Stimulated activated CD4-positive, alpha-beta T cell treated with anti-CD3 and anti-CD28 coated beads, Interleukin-4, amount 100 ng/mL, for 4 hours (primary cell): ENCODE data around the gene ITGA1.
"Not testable (repeated sequence)": the region's sequence is repeated elsewhere in the genome, so short reads cannot be mapped to it uniquely, and the experiment has no call there.

Experiments
- DNase-seq, 2 experiments: peaks; one replicate each; pipeline ENCODE4 v3.0.0-alpha.2; 2020

Gene ITGA1

GRCh38 chr5:52834320-52834719 lies 46.6 kb downstream of the ITGA1 start:
- no peak for DNase-seq

- DNase-seq, result no peak
These were observed 49.4 kb downstream of the ITGA1 start for GRCh38 chr5:52837068-52837467.

- no peak for DNase-seq
These were observed 49.9 kb downstream of the ITGA1 start for GRCh38 chr5:52837591-52838001.

- DNase-seq, result no peak
These were observed 50.8 kb downstream of the ITGA1 start for GRCh38 chr5:52838326-52839015.

GRCh38 chr5:52839285-52839684 lies 51.6 kb downstream of the ITGA1 start:
- no peak for DNase-seq

GRCh38 chr5:52840277-52841050 lies 52.7 kb downstream of the ITGA1 start:
- DNase-seq, result no peak

- DNase-seq, result no peak
These were observed 53.4 kb downstream of the ITGA1 start for GRCh38 chr5:52841114-52841513.

GRCh38 chr5:52842111-52842510 lies 54.4 kb downstream of the ITGA1 start:
- no peak for DNase-seq

GRCh38 chr5:52844885-52845284 lies 57.2 kb downstream of the ITGA1 start:
- DNase-seq, result no peak

GRCh38 chr5:52846182-52846842 lies 58.6 kb downstream of the ITGA1 start:
- no peak for DNase-seq

- DNase-seq, result not testable (repeated sequence)
These were observed 61.0 kb downstream of the ITGA1 start for GRCh38 chr5:52848688-52849087.

GRCh38 chr5:52849544-52849943 lies 61.8 kb downstream of the ITGA1 start:
- no peak for DNase-seq

- DNase-seq, result no peak
These were observed 65.9 kb downstream of the ITGA1 start for GRCh38 chr5:52853650-52854049.

- no peak for DNase-seq
These were observed 66.6 kb downstream of the ITGA1 start for GRCh38 chr5:52854301-52854700.

GRCh38 chr5:52854949-52855348 lies 67.2 kb downstream of the ITGA1 start:
- no peak for DNase-seq

GRCh38 chr5:52856564-52856963 lies 68.8 kb downstream of the ITGA1 start:
- no peak for DNase-seq

GRCh38 chr5:52859628-52860027 lies 71.9 kb downstream of the ITGA1 start:
- no peak for DNase-seq

- DNase-seq, result no peak
These were observed 73.7 kb downstream of the ITGA1 start for GRCh38 chr5:52861368-52861767.

GRCh38 chr5:52863715-52864290 lies 76.1 kb downstream of the ITGA1 start:
- DNase-seq, result no peak

GRCh38 chr5:52864371-52864770 lies 76.7 kb downstream of the ITGA1 start:
- no peak for DNase-seq

GRCh38 chr5:52864884-52865283 lies 77.2 kb downstream of the ITGA1 start:
- no peak for DNase-seq

GRCh38 chr5:52865991-52866390 lies 78.3 kb downstream of the ITGA1 start:
- not testable (repeated sequence) for DNase-seq

- DNase-seq, result no peak
These were observed 80.1 kb downstream of the ITGA1 start for GRCh38 chr5:52867809-52868208.

GRCh38 chr5:52868417-52868816 lies 80.7 kb downstream of the ITGA1 start:
- no peak for DNase-seq
